Right lobe of liver (tissue), 6 donors: Measurements from ENCODE around the gene FAM228A. TPM values are rescaled to one million over a fixed set of nuclear protein-coding genes. Genes with fewer than 3 reads are reported as not detected.

ENCODE experiments used
- ATAC-seq, 4 donors: fragments of 200-7000 bp; cut with Tn5 transposase; one replicate each; pipeline ENCODE4 v1.9.1; 2020; ENCODE audit warnings: mild to moderate bottlenecking in 4 of 4, moderate library complexity in 4 of 4
- DNase-seq, 3 donors: peaks; one replicate each; pipeline ENCODE4 v3.0.0-alpha.2; 2020
- H3K27ac ChIP-seq, 3 donors: fragments of 200-600 bp; one replicate each; pipeline ENCODE4 v1.8.0; 2022
- H3K27me3 ChIP-seq, 2 donors: fragments of 200-600 bp; one replicate each; pipeline ENCODE4 v1.8.0; 2022
- H3K36me3 ChIP-seq, 4 donors: fragments of 200-600 bp; sonication (generic) in 1 of 4; one replicate each; pipeline versions ENCODE4 v1.5.1 to v1.8.0; 2017 to 2022; ENCODE audit warnings: control low read depth in 1 of 4
- H3K4me1 ChIP-seq, 4 donors: fragments of 200-600 bp; sonication (generic) in 1 of 4; one replicate each; pipeline versions ENCODE4 v1.5.1 to v1.8.0; 2017 to 2022; ENCODE audit warnings: control low read depth in 1 of 4
- H3K4me3 ChIP-seq, 3 donors: fragments of 200-600 bp; one replicate each; pipeline ENCODE4 v1.8.0; 2022
- H3K9me3 ChIP-seq, 4 donors: fragments of 200-600 bp; sonication (generic) in 1 of 4; one replicate each; pipeline versions ENCODE4 v1.5.1 to v1.8.0; 2017 to 2022; ENCODE audit warnings: control low read depth in 1 of 4
- POLR2A ChIP-seq: fragments of 450-650 bp; IDR thresholded peaks from one replicate; pipeline ENCODE4 v1.6.1; 2017; ENCODE audit warnings: antibody characterized with exemption, mild to moderate bottlenecking
- whole genome bisulfite sequencing: methylation state at CpG from one replicate; pipeline ENCODE4 v1.1.6; 2018; ENCODE audit warnings: low coverage, low lambda C conversion rate; ENCODE audit not compliant: insufficient coverage; ENCODE audit errors: missing lambda C conversion rate; 5-methylcytosine and 5-hydroxymethylcytosine counted together
- intact Hi-C, 2 donors: fragments of 100-400 bp; cut with DNase I; formaldehyde crosslinking; loops; one replicate each; pipeline versions ENCODE4 v1.11.2 to v1.14.1; 2022
- total RNA-seq, 6 experiments: library from RNA; depleted of rRNA in 2 of 6; stranded (reverse); fragments of >200 nt in 2 of 6; fragmentation: NEBNext Ultra II Directional in 3 of 6; extraction: Animal tissue kit (Norgen Biotek cat#: 25700) in 3 of 6; gene quantifications; one replicate each; pipeline versions ENCODE4 v1.1.0 to v1.2.4, GENCODE V29; 2016 to 2023
- TF ChIP-seq, protein P1 (sequence below), 4 donors: fragments of 200-600 bp in 3 of 4; fragments of 450-650 bp in 1 of 4; IDR thresholded peaks; one replicate each; pipeline versions ENCODE4 v1.5.1 to v1.8.0; 2016 to 2022; ENCODE audit warnings: antibody characterized with exemption in 4 of 4, mild to moderate bottlenecking in 2 of 4
- donor health status: DM: no; HTN: yes; CAD: no.
- donor health status: DM: no; HTN: no; CAD: no.
- donor health status: DM: no; HTN: no; CAD: no.
- donor health status: DM: no; HTN: yes; CAD: no.
- donor health status: DM: no; HTN: yes; CAD: no.

Gene FAM228A
- total RNA-seq, 6 experiments from 2014 or later, result 0.12 to 0.22 (median 0.18) TPM; not detected in 3

GRCh38 chr2:24203787-24204150 is 28.9 kb downstream of the FAM228A start:
- no peak overlapping the region for H3K4me3 ChIP-seq
- no peaks in the 10 kb centered on the region for H3K27me3 ChIP-seq
- H3K36me3 ChIP-seq, result peaks cover 0 to 36% (median 5%) of the 10 kb centered on the region in 4 donors
- DNase-seq (no peak), ATAC-seq (no peak)
- intact Hi-C loops, result no loop called here
- no peaks in the 10 kb centered on the region for H3K4me1 ChIP-seq
- H3K9me3 ChIP-seq, result no peaks in the 10 kb centered on the region
- 76% methylated on average over 4 of the region's 5 CpGs for WGBS
- TF ChIP-seq POLR2A, result no peak
- TF ChIP-seq, protein P1, sequence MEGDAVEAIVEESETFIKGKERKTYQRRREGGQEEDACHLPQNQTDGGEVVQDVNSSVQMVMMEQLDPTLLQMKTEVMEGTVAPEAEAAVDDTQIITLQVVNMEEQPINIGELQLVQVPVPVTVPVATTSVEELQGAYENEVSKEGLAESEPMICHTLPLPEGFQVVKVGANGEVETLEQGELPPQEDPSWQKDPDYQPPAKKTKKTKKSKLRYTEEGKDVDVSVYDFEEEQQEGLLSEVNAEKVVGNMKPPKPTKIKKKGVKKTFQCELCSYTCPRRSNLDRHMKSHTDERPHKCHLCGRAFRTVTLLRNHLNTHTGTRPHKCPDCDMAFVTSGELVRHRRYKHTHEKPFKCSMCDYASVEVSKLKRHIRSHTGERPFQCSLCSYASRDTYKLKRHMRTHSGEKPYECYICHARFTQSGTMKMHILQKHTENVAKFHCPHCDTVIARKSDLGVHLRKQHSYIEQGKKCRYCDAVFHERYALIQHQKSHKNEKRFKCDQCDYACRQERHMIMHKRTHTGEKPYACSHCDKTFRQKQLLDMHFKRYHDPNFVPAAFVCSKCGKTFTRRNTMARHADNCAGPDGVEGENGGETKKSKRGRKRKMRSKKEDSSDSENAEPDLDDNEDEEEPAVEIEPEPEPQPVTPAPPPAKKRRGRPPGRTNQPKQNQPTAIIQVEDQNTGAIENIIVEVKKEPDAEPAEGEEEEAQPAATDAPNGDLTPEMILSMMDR (IDR thresholded peaks at IDR 0.05), result no peak
- H3K27ac ChIP-seq, result no peak overlapping the region

DNA sequence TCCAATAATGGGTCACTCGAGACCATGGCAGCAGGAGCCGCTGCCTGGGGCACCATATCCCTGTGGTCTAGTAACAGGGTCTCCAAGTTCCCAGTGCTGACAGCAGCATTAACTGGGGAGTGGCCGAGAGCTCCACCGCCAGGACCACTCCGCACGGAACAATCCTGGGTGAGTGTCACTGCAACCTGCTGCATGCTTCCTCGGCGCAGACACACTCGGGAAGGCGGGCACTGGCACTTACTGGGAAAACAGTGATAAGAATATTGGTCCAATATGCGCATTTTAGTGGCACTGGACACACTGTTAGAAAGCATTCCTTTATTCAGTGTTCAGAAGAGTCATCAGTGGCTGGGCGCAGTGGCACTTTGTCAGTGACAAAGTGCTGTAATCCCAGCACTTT is 29.7 kb downstream of the FAM228A start:
- no peak for TF ChIP-seq POLR2A
- TF ChIP-seq, protein P1 (IDR thresholded peaks at IDR 0.05), result no peak
- 100% methylated on average over 4 of the region's 12 CpGs for WGBS
- ATAC-seq, result no peak

DNA sequence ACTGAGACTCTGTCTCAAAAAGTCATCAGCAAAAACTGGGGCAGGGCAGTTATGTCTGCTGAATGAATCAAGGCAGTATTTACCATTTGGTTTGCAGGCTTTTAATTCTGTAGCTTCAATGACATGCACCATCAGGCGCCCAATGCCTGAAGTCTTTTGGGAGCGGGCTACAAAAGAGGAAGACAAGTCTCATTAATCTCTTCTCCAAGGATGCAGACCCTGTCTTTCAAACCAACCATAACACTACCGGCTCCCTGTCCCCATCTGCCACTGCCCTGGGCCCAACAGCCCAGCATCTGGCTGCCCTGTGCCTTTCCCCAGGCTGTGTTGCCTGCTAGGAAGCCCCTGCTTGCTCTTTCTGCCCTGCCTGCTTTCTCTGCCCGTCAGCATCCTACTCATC is 30.3 kb downstream of the FAM228A start:
- no peak for DNase-seq
- Histone ChIP-seq H3K9me3 (no peaks in the 10 kb centered on the region), H3K4me3 (no peak overlapping the region), H3K27me3 (no peaks in the 10 kb centered on the region), H3K4me1 (no peaks in the 10 kb centered on the region), H3K27ac (no peak overlapping the region), H3K36me3 (peaks cover 0 to 50% (median 6%) of the 10 kb centered on the region in 4 donors)
- intact Hi-C loops, result no loop called here
- TF ChIP-seq POLR2A, result no peak
- TF ChIP-seq, protein P1 (IDR thresholded peaks at IDR 0.05), result no peak
- no peak for ATAC-seq
- 100% methylated on average over 1 of the region's 4 CpGs for WGBS

More for the DNA sequence above, 29.7 kb downstream of the FAM228A start:
- intact Hi-C loops, result no loop called here
- Histone ChIP-seq H3K27me3 (no peaks in the 10 kb centered on the region), H3K36me3 (peaks cover 0 to 43% (median 6%) of the 10 kb centered on the region in 4 donors), H3K4me3 (no peak overlapping the region), H3K4me1 (no peaks in the 10 kb centered on the region), H3K9me3 (no peaks in the 10 kb centered on the region), H3K27ac (no peak overlapping the region)
- no peak for DNase-seq

DNA sequence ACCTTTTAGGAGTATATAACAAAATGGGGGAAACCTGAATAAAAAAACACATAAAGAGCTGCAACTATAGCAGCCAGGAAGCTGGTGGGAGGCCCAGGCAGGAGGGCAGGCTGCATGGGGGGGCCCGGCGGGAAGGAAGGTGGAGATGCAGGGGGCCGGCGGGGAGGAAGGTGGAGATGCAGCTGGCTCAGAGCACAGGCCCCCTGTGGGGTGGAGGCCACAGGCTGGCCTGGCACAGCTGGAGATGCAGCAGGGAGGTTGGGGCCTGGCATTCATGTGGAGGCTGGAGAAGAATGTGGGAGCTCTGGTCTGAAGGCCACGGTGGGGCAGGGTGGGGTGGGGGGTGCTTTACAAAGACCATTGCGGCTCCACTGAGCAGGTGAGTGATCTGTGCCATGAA is 31.4 kb downstream of the FAM228A start:
- peaks cover 0 to 58% (median 7%) of the 10 kb centered on the region in 4 donors for H3K36me3 ChIP-seq
- no peak for DNase-seq
- H3K4me3 ChIP-seq, result no peak overlapping the region

More for the DNA sequence above, 31.4 kb downstream of the FAM228A start:
- TF ChIP-seq POLR2A, result no peak
- TF ChIP-seq, protein P1 (IDR thresholded peaks at IDR 0.05), result no peak
- H3K9me3 ChIP-seq, result no peaks in the 10 kb centered on the region
- intact Hi-C loops, result no loop called here
- no peak overlapping the region for H3K27ac ChIP-seq
- no peaks in the 10 kb centered on the region for H3K4me1 ChIP-seq
- no CpG with 5 or more reads among the region's 6 CpGs for WGBS
- no peaks in the 10 kb centered on the region for H3K27me3 ChIP-seq
- no peak for ATAC-seq
